Measurements from ENCODE around the gene PDE4D.

The PDE4D gene

GRCh38 chr5:59168067-59168466 lies 725.5 kb downstream of the PDE4D start:
- no peaks in the 10 kb centered on the region for H3K4me1 Mint-ChIP-seq (ENCODE audit: low read depth in 2 of 2)
- no peak for ATAC-seq (replicated peaks)
- no peaks in the 10 kb centered on the region for H3K27me3 Mint-ChIP-seq
- H3K4me3 Mint-ChIP-seq, result no peak overlapping the region
- no peaks in the 10 kb centered on the region for H3K9me3 Mint-ChIP-seq
- peak overlapping the region in 1 of 2 donors; percentile 47 for H3K27ac Mint-ChIP-seq
- no peak for DNase-seq
- H3K36me3 Mint-ChIP-seq (ENCODE audit: insufficient read depth), result no peaks in the 10 kb centered on the region

DNA sequence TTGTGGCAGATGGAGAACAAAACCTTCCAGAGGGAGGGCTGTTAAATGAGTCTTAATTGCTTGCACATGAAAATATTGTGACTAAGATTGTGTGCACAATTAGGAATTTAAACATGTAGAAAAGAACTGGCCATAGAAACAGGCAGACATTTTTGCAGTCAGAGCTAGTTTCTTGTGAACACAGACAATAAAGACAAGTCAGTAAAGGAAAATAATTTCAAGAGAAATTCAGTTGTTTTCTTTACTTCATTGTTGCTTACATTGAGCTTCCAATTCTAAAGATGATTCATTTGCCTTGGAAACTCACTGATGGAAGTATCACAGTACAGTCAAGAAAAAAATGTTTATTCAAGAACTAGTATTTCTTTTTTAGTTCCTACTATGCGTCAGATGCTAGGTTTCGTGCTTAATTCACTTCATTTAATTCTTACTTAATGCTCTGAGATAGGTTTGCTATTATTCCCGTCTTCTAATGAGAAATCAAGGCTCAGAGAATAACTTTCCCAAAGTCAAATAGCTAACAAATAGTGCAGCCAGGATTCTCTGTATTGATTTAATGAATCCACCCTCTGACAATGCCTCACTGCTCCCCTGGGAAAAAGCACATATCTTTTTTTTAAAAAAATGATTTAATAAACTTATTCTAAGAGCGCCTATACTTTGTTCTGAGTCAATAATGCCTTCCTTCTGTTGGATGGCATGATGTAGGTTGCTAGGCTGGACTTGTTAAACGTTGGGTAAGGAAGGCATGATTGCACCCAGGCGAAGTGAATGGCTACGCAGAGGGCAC lies 729.3 kb downstream of the PDE4D start:
- Mint-ChIP-seq H3K36me3 (ENCODE audit: insufficient read depth) (peaks cover 3% of the 10 kb centered on the region), H3K4me3 (no peak overlapping the region), H3K27ac (no peak overlapping the region), H3K9me3 (no peaks in the 10 kb centered on the region), H3K27me3 (no peaks in the 10 kb centered on the region), H3K4me1 (ENCODE audit: low read depth in 2 of 2) (no peaks in the 10 kb centered on the region)
- ATAC-seq (replicated peaks), result no peak
- DNase-seq, result no peak

GRCh38 chr5:59161221-59162105 lies 732.1 kb downstream of the PDE4D start:
- H3K27me3 Mint-ChIP-seq, result no peaks in the 10 kb centered on the region
- H3K4me3 Mint-ChIP-seq, result no peak overlapping the region
- ATAC-seq (replicated peaks), result peak; percentile 27
- H3K9me3 Mint-ChIP-seq, result no peaks in the 10 kb centered on the region
- H3K36me3 Mint-ChIP-seq (ENCODE audit: insufficient read depth), result peaks cover 3% of the 10 kb centered on the region
- DNase-seq, result no peak
- no peaks in the 10 kb centered on the region for H3K4me1 Mint-ChIP-seq (ENCODE audit: low read depth in 2 of 2)
- H3K27ac Mint-ChIP-seq, result no peak overlapping the region

GRCh38 chr5:59158637-59159391 lies 734.7 kb downstream of the PDE4D start:
- Mint-ChIP-seq H3K9me3 (no peaks in the 10 kb centered on the region), H3K27me3 (no peaks in the 10 kb centered on the region), H3K4me1 (ENCODE audit: low read depth in 2 of 2) (no peaks in the 10 kb centered on the region), H3K36me3 (ENCODE audit: insufficient read depth) (peaks cover 3% of the 10 kb centered on the region), H3K4me3 (no peak overlapping the region), H3K27ac (no peak overlapping the region)
- no peak for ATAC-seq (replicated peaks)
- no peak for DNase-seq

DNA sequence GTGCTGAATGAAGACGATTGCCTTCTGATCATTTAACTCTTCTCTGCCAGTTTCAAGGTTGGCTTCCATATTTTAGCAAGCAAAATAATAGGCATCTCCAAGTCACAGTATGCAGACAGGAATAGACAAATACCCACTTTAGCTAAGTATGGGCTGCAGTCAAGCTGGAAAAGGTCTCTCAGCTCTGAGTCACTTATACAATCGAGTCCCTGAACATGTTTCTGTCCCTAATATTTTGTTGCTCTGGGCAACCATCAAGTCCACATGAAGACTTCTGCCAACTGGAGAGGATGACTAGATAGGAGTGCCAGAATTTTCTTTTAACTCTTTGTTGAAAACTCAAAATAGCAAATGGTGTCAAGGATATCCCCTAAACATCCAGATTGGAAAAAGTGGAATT lies 735.4 kb downstream of the PDE4D start:
- Mint-ChIP-seq H3K36me3 (ENCODE audit: insufficient read depth) (peaks cover 3% of the 10 kb centered on the region), H3K9me3 (no peaks in the 10 kb centered on the region), H3K27me3 (no peaks in the 10 kb centered on the region), H3K4me3 (no peak overlapping the region), H3K27ac (no peak overlapping the region), H3K4me1 (ENCODE audit: low read depth in 2 of 2) (no peaks in the 10 kb centered on the region)
- ATAC-seq (replicated peaks) (no peak), DNase-seq (no peak)

DNA sequence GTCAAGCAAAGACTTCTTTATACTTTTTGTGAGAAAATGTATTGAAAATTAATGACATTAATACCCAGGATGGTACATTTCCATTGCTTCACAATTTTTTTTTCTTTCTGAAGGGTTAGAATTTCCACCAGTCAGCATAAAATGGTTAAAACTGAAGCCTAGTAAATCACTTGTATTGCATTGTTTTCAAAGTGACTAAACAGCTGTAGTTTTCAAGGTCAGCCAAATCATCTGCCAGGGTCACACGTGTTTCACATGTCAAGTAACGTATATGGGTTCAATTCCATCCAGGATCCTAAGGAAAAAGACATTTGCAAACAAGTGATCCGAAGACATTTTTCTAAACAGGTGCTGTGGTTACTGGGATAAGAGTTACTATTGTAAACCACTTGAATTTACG lies 736.5 kb downstream of the PDE4D start:
- ATAC-seq (replicated peaks) (no peak), DNase-seq (no peak)
- Mint-ChIP-seq H3K27ac (no peak overlapping the region), H3K4me3 (no peak overlapping the region), H3K4me1 (ENCODE audit: low read depth in 2 of 2) (peaks cover 6% of the 10 kb centered on the region in 2 donors), H3K9me3 (no peaks in the 10 kb centered on the region), H3K36me3 (ENCODE audit: insufficient read depth) (peaks cover 3% of the 10 kb centered on the region), H3K27me3 (no peaks in the 10 kb centered on the region)

- H3K27me3 Mint-ChIP-seq, result no peaks in the 10 kb centered on the region
- DNase-seq, result no peak
- H3K4me3 Mint-ChIP-seq, result peak overlapping the region in 1 of 2 donors; percentile 30
- H3K27ac Mint-ChIP-seq, result peak overlapping the region; percentile 29 to 76
- no peaks in the 10 kb centered on the region for H3K36me3 Mint-ChIP-seq (ENCODE audit: insufficient read depth)
- peak; percentile 35 for ATAC-seq (replicated peaks)
- H3K4me1 Mint-ChIP-seq (ENCODE audit: low read depth in 2 of 2), result peaks cover 10 to 12% of the 10 kb centered on the region in 2 donors
- no peaks in the 10 kb centered on the region for H3K9me3 Mint-ChIP-seq
Measured at GRCh38 chr5:59152701-59153245, 740.8 kb downstream of the PDE4D start.

DNA sequence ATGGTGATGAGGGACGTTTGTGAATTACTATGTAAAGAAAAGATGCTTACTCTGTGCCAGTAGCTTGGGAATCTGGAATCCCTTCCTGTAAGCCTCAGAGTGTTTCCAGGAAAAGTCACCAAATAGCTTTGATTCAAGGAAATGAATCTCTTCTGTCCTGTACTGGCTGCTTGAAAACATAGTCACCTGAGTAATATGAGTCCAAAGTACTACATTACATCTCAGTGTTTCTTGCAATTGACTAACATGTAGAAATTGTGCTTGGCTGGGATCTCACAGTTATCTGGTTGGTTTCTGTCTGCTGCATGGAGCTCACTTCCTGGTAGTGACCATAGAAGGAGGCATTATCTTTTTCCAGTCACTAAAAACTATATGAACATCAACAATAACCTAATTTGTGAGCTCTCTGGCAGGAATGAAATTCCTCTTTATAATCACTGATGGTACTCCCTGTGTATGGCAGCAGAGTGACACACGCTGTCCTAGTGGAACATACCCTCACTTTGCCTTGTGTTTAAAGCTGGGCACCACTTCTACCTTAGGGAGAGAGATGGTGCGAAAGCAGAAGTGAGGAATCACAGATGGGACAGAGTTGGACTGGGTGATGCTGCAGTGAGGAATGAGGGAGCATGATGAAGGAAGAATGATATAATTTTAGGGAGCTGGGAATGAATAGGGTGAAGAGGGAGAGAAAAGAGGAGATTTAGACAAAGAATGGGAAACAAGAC lies 742.2 kb downstream of the PDE4D start:
- DNase-seq (no peak), ATAC-seq (replicated peaks) (no peak)
- H3K27me3 Mint-ChIP-seq, result no peaks in the 10 kb centered on the region
- no peaks in the 10 kb centered on the region for H3K9me3 Mint-ChIP-seq
- H3K36me3 Mint-ChIP-seq (ENCODE audit: insufficient read depth), result no peaks in the 10 kb centered on the region
- H3K4me3 Mint-ChIP-seq, result no peak overlapping the region
- H3K4me1 Mint-ChIP-seq (ENCODE audit: low read depth in 2 of 2), result peaks cover 10 to 12% of the 10 kb centered on the region in 2 donors
- peak overlapping the region in 1 of 2 donors; percentile 29 for H3K27ac Mint-ChIP-seq

GRCh38 chr5:59149827-59150226 lies 743.7 kb downstream of the PDE4D start:
- Mint-ChIP-seq H3K4me1 (ENCODE audit: low read depth in 2 of 2) (peaks cover 10 to 12% of the 10 kb centered on the region in 2 donors), H3K36me3 (ENCODE audit: insufficient read depth) (no peaks in the 10 kb centered on the region), H3K27me3 (no peaks in the 10 kb centered on the region), H3K4me3 (no peak overlapping the region), H3K27ac (no peak overlapping the region), H3K9me3 (no peaks in the 10 kb centered on the region)
- ATAC-seq (replicated peaks) (no peak), DNase-seq (no peak)

GRCh38 chr5:59149271-59149670 lies 744.3 kb downstream of the PDE4D start:
- Mint-ChIP-seq H3K27ac (no peak overlapping the region), H3K27me3 (no peaks in the 10 kb centered on the region), H3K36me3 (ENCODE audit: insufficient read depth) (no peaks in the 10 kb centered on the region), H3K4me1 (ENCODE audit: low read depth in 2 of 2) (peaks cover 10 to 12% of the 10 kb centered on the region in 2 donors), H3K9me3 (no peaks in the 10 kb centered on the region), H3K4me3 (no peak overlapping the region)
- ATAC-seq (replicated peaks) (no peak), DNase-seq (no peak)

DNA sequence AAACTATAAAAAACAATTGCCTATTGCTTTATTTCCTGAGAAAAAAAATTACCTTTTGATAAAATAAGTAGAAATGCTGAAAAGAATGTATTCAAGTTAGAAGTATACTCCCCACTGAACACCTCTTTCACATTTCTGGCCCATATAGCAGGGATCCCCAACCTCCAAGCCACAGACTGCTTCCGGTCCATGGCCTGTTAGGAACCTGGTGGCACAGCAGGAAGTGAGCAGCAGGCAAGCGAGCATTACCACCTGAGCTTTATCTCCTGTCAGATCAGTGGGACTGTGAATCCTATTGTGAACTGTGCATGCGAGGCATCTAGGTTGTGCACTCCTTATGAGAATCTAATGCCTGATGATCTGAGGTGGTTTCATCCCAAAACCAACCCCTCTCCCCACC lies 746.8 kb downstream of the PDE4D start:
- Mint-ChIP-seq H3K36me3 (ENCODE audit: insufficient read depth) (no peaks in the 10 kb centered on the region), H3K9me3 (no peaks in the 10 kb centered on the region), H3K27me3 (no peaks in the 10 kb centered on the region), H3K4me3 (no peak overlapping the region), H3K4me1 (ENCODE audit: low read depth in 2 of 2) (peaks cover 3% of the 10 kb centered on the region in 2 donors), H3K27ac (no peak overlapping the region)
- DNase-seq, result no peak
- peak; percentile 63 for ATAC-seq (replicated peaks)

DNA sequence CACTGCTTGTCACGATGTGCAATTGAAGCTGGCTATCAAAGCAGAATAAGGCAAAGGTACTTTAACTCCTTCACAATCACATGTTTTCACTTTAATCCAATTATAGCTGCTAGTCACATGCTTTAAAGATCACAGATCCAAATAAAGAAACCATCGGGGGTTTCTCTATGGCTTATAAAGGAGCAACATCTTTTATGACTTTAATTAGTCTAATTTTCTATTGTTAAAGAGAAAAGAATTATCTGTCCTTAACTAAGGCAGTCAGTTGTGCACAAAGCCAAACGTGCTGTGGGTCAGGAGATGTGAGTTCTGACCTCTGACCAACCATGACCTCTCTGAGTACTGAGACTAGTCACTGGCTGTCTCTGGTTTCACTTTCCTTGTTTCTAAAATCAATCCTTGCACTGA lies 749.6 kb downstream of the PDE4D start:
- ATAC-seq (replicated peaks), result no peak
- H3K9me3 Mint-ChIP-seq, result no peaks in the 10 kb centered on the region
- no peaks in the 10 kb centered on the region for H3K4me1 Mint-ChIP-seq (ENCODE audit: low read depth in 2 of 2)

DNA sequence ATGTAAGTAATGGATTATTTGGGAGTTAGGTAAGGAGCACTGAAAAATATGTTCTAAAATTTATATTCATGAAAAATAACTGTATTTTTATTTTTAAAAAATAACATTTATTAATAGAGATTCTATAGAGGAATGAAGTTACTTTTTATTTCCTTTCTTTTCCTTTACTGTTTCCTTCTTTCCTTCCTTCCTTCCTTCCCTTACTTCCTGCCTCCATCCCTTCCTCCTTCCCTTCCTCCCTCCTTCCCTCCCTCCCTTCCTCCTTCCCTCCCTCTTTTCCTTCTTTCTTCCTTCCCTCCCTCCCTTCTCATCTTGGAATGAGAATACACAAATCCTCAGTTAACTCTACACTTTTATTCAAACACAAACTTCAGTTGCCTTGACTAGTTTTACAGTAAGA lies 750.6 kb downstream of the PDE4D start:
- H3K4me1 Mint-ChIP-seq (ENCODE audit: low read depth in 2 of 2), result no peaks in the 10 kb centered on the region
- H3K9me3 Mint-ChIP-seq, result no peaks in the 10 kb centered on the region
- no peaks in the 10 kb centered on the region for H3K36me3 Mint-ChIP-seq (ENCODE audit: insufficient read depth)
- H3K4me3 Mint-ChIP-seq, result no peak overlapping the region
- ATAC-seq (replicated peaks), result no peak
- DNase-seq, result no peak
- H3K27me3 Mint-ChIP-seq, result no peaks in the 10 kb centered on the region
- no peak overlapping the region for H3K27ac Mint-ChIP-seq

More for the DNA sequence above, 749.6 kb downstream of the PDE4D start:
- Mint-ChIP-seq H3K4me3 (no peak overlapping the region), H3K27ac (no peak overlapping the region), H3K27me3 (no peaks in the 10 kb centered on the region), H3K36me3 (ENCODE audit: insufficient read depth) (no peaks in the 10 kb centered on the region)
- DNase-seq, result no peak

All from effector memory CD8-positive, alpha-beta T cell (primary cell).